Measurements from ENCODE around the gene HS6ST2.

- TF ChIP-seq FOXA1 (IDR thresholded peaks at IDR 0.05) (no peak), CTCF (IDR thresholded peaks at IDR 0.05; ENCODE audit: low read depth, low read length, missing input control) (no peak), TAF1 (conservative IDR thresholded peaks at IDR 0.05) (no peak)
These were observed 136.3 kb downstream of the HS6ST2 start for GRCh38 chrX:132821974-132822633.
